Endothelial cell of umbilical vein (primary cell): ENCODE data around the gene TMEM203.
"Not testable (repeated sequence)": the region's sequence is repeated elsewhere in the genome, so short reads cannot be mapped to it uniquely, and the experiment has no call there.

Experiments used
- CTCF ChIP-seq, 2 donors: IDR thresholded peaks; 1 replicate in 1 of 2; 2 replicates in 1 of 2; pipeline ENCODE4 v1.5.1; 2011; ENCODE audit warnings: low read length in 2 of 2, mild to moderate bottlenecking in 2 of 2, moderate library complexity in 2 of 2, control low read depth in 1 of 2, inconsistent platforms in 1 of 2, low read depth in 1 of 2; ENCODE audit not compliant: insufficient read depth in 1 of 2; ENCODE audit errors: extremely low read depth in 1 of 2
- EZH2 ChIP-seq: IDR thresholded peaks from 2 replicates; pipeline ENCODE4 v1.6.1; 2012; ENCODE audit warnings: borderline replicate concordance, low read depth, mild to moderate bottlenecking, moderate library complexity, low read length, inconsistent platforms; ENCODE audit not compliant: severe bottlenecking
- FOS ChIP-seq: IDR thresholded peaks from 2 replicates; pipeline ENCODE4 v1.6.1; 2011; ENCODE audit warnings: mild to moderate bottlenecking, low read length, moderate library complexity, borderline replicate concordance; ENCODE audit not compliant: insufficient read depth
- GATA2 ChIP-seq: IDR thresholded peaks from 2 replicates; pipeline ENCODE4 v1.7.0; 2011; ENCODE audit warnings: low read depth, mild to moderate bottlenecking, moderate library complexity, mixed read lengths, low read length; ENCODE audit not compliant: insufficient read length, insufficient read depth
- JUN ChIP-seq: IDR thresholded peaks from 2 replicates; pipeline ENCODE4 v1.6.1; 2011; ENCODE audit warnings: borderline replicate concordance, low read depth; ENCODE audit not compliant: insufficient read length, insufficient read depth
- MYC ChIP-seq: IDR thresholded peaks from one replicate; pipeline ENCODE4 v1.6.1; 2011; ENCODE audit warnings: mild to moderate bottlenecking, low read depth, low read length
- POLR2A ChIP-seq: IDR thresholded peaks from 2 replicates; pipeline ENCODE4 v1.6.1; 2012; ENCODE audit warnings: low read depth, mild to moderate bottlenecking, control low read depth, low read length
- POLR2AphosphoS5 ChIP-seq: IDR thresholded peaks from 2 replicates; pipeline ENCODE4 v1.6.1; 2012; ENCODE audit warnings: low read depth, mild to moderate bottlenecking, control low read depth, low read length, moderate library complexity; ENCODE audit not compliant: insufficient read depth

- not testable (repeated sequence) for TF ChIP-seq CTCF (IDR thresholded peaks at IDR 0.05; ENCODE audit: extremely low read depth in 1 of 2, insufficient read depth in 1 of 2, low read depth in 1 of 2, low read length in 2 of 2); FOS; POLR2A; POLR2AphosphoS5; MYC; EZH2; JUN; GATA2
Observed at GRCh38 chr9:137243266-137243625, 37.8 kb upstream of the TMEM203 start.
